OCI-LY7 (cell line): ENCODE measurements around the gene AFDN.

ENCODE experiments used
- CTCF ChIP-seq: fragments of 200-600 bp; sonication (generic); conservative IDR thresholded peaks from 2 replicates; pipeline ENCODE4 v1.5.1; 2014; ENCODE audit warnings: mild to moderate bottlenecking, antibody characterized with exemption, low read length, moderate library complexity, mixed read lengths
- EZH2phosphoT487 ChIP-seq: fragments of 200-600 bp; sonication (generic); IDR thresholded peaks from 2 replicates; pipeline ENCODE4 v1.6.1; 2018; ENCODE audit warnings: low read depth, borderline replicate concordance, mild to moderate bottlenecking, mixed run types, antibody characterized with exemption, low read length, moderate library complexity, mixed read lengths

DNA sequence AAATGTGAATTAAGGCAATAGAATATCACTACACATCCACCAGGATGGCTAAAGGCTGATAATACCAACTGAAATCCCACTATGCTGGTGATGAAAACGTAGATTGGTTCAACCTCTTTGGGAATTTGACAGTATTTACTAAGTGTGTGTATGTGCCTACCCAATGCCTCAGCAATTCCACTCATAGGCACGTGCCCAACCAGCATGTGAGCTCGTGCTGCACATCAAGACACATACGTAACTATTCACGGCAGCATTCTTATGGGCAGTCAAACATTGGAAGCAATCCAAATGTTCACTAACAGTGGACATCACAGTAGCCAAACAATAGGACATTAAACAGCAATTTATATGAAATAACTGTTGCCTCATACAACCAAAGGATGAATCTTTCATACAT is 15.7 kb upstream of the AFDN start:
- TF ChIP-seq CTCF (no peak), EZH2phosphoT487 (no peak)
